ENCODE results near the gene C1orf141.
A peak's percentile ranks its signal among the peaks of the same experiment; 100 is the strongest.
"Not testable (repeated sequence)": the region's sequence is repeated elsewhere in the genome, so short reads cannot be mapped to it uniquely, and the experiment has no call there.

C1orf141 gene

DNA sequence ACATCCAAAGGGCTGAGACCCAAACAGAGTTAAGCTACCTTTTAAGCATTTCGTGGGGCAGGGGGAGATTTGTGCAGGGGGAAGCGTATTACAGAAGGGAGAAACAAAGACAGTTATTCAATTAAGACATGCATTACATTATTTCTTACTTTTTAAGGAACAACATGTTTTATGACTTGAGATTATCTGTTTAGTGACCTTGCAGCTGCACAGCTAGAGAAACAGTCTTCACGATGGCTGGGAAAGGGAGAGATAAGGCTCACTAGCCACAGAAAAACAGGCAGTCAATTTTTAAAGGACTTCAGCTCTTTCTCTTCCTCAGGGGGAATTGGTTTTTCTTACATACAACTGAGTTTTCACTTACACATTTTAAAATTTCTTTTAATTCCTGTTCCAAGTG lies 7.1 kb upstream of the C1orf141 start:
- DNase-seq: not testable (repeated sequence)

DNA sequence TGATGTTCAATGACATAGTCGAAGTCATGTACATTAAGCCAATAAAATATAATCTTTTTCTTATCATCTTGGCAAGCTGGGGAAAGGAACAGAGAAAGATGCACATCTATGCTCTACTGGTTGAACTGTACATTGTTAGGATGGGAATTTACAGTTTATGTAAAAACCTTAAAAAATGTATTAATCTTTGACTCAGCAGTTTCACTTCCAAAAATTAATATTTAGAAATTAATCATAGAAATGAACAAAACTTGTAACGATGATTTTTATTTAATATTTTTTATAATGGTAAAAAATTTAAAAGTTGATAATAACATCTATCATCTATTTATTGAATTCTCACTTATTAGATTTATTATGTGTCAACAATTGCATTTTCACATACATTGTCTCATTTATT lies 5.7 kb upstream of the C1orf141 start:
- no peak for DNase-seq

DNA sequence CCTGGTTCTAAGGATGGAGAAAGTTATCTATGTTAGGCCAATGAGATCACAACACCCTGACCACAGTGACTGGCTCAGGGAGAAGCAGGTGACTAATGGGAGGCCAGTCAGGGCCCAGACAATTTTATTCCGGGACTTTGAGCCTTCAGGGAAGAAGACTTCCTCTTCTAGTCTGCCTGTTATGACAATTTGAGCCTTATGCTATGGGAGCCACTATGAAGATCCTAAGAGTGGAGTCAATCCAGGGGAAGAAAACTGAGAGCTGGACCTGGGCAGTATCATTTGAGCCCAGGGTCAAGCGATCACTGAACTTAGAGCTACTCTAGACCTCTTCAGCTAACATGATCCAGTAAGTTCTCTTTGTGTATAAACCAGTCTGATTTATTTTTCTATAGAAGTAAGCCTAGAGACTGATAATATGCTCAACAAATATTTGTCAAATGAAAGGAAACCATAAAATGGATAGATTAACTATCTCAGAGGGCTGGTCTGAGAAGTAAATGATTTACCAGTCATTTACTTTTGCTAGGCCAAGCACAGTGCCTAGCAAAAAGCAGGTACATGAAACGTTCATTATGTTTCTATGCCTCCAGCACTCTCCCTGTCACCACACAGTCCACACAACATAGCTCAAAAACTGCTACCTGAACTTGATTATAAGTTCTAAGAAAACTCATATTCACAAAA lies 4.2 kb upstream of the C1orf141 start:
- DNase-seq: no peak

DNA sequence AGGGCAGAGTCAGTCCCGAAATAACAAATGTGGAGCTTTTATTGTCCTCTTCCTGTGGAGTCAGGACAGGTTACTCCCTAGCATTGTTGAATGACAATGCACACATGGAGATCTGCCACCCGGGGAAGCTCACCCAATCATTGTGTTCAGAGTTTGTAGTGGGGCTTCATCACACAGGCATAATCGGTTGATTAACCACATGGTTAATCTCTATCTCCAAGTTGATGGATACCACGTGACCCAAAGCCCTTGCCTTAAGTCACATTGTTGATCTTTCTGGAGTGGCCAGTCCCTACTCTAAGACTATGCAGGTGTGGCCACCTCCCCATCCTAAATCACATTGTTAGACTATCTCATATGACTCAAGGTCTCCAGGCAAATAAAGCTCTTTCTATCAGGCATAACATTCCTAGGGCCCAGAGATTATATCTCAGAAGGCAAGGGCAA lies 2.6 kb upstream of the C1orf141 start:
- no peak for DNase-seq

DNA sequence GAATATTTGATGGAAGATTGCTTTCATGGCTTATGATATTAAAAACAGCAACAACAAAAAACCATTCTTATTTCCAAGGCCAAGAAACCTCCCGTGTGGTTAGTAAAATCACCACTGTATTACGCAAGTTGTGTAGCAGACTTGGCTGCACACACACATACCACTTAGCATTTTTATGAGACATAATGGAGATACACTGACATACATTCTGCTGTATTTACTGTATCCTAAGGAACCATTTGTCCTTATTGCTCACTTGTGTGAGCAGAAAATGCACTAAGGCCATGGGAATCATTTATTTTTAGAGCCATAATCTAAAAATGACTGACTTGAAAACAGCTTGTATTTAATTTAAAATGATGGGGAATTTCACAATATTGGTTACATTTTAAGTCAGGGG lies 584 bp upstream of the C1orf141 start:
- no peak for DNase-seq

DNA sequence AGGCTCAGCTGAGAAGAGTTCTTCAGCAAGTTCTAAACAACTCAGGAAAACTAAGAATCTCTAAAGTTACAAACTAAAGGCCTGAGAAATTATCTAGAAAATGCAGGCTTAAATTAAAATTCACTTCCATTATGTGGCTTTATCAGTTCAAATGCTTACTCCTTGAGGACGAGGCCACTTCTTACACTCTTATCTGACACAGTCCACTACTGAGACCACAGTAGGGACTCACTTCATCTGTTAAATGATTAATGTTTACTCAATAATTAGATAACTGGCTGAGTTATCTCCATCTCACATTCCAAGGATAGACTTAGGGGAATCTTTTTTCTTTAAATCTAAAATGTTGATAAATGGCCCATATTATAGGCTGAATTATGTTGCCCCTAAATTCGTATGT lies 1.6 kb downstream of the C1orf141 start:
- DNase-seq: no peak

DNA sequence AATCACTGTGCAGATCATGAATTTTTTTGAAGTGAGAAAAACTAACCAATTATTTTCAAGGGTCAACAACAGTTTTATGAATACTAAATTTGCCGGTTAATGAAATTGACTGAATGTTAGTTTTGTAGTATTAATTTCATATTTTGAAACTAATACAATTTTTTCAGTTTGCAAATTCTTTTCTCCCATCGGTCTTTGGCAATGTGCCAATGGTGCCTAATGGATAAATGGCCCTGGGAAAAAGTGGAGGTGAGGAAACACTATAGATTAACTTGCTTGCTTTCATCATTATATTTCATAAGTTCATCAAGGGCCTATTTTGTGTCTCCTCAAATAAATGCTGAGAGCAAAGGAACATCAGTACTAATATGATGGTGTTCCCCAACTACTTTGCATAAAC lies 4.1 kb downstream of the C1orf141 start:
- DNase-seq: no peak

DNA sequence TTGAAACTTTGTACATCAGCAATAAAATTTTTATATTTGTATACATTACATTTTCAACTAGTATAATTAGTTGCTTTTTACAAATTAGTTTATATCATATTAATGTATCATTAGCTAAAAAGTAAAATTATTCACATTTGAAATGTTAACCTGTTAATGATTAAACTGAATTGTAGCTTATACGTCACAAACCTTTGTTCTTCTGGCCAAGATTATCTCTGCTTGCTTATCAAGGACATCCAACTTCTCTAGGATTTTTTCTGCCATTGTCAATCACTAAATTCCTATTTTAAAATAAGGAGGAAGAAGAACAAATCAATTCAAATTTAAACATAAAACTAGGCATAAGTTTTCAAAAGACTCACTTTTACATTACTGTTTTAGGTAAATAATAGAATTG lies 7.8 kb downstream of the C1orf141 start:
- DNase-seq: no peak

DNA sequence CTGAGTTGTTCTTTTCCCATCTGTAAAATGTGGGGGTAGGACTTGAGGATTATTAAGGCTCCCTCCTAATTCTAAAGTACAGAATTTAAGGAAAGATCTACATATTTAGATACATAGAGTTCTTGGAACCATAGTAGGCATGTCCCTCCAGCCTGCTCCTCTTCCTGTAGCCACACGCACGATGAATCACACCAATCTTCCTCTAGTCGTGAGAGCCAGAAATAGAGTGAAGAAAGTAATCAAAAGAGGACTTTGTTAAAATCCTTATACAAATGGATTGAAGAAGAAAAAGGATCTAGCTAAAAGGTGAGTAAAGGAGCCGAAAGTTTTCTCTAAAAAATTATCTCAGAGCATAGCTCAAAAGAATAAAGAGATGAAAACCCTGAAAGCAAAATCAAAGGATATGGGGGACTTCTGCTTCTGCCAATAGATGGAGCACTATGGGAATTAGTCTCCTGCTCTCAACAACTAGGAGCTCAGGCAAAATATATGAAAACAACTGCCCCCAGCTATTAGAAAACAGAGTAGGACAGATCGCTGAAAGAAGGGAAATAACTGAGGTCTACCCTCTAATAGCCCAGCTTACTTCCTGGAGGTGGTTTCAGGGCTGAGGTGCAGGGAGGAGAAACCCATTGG lies 8.5 kb downstream of the C1orf141 start:
- no peak for DNase-seq

DNA sequence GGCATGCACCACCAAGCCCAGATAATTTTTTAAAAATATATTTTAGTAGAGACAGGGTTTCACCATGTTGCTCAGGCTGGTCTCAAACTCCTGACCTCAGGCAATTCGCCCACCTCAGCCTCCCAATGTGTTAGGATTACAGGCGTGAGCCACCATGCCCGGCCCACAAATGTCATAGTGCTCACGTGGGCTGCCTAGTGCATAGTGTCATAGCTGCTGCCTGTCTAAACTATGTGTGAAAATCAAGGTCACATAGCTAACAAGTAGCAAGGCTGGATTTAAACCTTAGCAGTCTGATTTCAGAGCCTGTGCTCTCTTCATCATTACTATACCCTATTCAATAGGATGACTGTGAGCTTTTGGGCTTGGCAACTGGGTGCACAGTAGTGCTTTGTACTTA lies 10.3 kb downstream of the C1orf141 start:
- no peak for DNase-seq

DNA sequence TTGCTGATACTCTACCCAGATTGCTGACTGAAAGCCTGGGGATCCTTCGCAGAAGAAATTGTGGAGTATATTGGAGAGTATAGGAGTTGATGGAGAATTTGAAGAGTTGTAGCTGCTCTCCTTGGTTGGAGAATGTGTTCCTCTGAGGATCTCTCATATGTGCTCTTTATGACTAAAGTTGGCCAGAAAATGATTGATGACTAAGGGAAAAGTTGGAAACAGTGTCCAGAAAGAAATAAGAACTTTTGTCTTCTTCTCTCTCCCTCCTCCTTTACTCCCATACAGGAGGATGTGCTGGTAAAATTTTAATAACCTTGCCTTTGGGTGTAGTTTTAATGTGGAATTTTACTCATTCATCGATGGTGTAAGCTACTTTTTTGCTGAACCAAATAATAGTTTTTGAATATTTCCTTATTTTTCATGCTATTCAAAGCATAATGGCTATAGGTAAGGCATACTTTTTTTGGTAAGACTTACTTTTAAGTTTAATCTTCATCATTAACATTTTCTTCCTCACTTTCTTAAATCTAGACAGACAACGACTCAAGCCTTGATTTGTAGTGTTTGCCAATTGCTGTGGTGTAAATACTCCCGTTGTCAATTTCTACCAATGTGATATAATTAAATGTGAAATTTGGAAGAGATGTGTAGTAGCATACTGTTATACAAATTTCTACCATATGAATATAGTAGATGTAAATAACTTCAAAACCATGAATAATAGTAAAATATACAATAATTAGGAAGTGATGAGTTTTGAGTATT lies 13.7 kb downstream of the C1orf141 start:
- no peak for DNase-seq

DNA sequence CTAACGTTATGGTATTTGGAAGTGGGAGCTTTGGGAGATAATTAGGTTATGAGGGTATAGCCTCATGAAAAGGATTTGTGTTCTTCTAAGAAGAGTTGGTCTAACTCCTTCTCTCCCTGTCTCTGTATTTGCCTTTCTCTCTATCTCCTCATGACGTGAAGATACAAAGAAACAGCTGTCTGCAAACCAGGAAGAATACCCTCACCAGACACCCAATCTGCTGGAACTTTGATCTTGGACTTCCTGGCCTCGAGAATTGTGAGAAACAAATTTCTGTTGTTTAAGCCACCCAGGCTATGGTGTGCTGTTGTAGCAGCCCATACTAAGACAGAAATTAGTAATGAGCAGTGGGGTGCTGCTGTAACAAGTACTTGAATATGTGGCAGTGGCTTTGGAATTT lies 16.1 kb downstream of the C1orf141 start:
- DNase-seq: no peak

DNA sequence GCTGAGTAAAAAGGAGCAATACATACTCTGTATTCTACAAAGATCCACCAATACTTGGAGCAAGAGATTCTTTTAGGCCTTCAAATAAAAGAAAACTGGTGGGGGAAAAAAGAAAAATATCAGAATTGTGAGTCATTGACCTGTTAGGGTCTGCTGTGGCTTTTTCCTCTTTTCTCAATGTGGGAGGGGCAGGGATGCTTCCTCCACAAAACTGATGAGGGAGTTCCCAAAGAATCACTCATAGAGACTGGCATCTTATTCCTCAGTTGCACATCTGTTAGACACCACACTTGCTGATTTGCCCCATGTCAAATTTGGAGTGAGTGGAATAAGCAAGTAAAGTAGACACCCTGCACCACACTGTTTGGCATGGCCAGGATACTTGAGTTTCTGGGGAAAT lies 16.6 kb downstream of the C1orf141 start:
- no peak for DNase-seq

DNA sequence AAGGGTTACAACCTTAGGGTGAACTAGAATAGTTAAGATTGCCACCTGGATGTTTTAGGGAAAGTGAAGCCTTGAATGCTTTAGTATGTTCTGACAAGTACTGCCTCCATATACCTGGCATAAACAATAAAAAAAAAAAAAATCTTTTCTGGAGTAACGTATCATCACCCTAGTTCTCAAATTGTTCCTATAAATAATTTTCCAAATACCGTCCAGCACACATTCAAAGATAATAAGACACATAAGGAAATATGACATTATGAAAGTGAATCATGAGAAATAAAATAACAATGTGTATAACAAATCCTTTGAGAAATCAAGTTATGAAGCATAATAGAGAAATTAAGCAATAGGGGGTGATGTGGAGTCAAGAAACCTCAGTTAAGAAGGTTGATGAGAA lies 20.6 kb downstream of the C1orf141 start:
- DNase-seq: no peak

DNA sequence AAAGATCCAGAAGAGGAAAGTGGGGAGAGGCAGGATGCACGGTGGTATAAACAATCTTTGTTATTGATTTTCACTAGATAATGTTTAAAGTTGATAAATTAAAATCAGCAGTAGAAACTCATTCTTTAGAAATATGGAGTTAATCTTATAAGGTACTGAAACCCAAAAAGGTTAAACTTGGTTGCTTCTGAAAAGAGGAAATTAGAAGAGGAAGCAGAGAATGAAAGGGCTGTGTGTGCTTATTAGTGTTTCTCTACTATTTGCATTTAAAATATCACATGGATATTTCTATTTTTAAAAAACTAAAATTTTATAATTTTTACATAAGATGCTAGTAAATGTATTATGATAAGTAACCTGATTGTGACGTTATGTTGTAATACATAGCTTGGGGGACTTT lies 24.4 kb downstream of the C1orf141 start:
- DNase-seq: peak in 3 of 4 experiments; percentile 6 to 68 (median 56)

DNA sequence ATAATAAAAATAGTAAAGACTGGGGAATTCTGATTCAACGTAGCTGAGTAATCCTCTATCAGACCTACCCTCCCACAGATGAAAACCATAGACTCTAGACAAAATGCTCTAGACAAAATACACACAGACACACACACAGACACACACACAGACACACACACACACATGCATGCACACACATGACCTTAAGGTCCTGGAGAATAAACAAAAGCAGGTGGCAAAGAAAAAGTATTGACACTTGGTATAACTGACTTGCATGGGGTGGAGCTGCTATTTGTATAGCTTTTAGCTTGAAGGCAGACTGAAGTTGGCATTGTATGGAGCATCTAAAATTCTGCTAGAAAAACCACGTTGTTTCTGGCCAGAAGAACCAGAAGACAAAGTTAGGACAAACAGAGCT lies 29.3 kb downstream of the C1orf141 start:
- no peak for DNase-seq

DNA sequence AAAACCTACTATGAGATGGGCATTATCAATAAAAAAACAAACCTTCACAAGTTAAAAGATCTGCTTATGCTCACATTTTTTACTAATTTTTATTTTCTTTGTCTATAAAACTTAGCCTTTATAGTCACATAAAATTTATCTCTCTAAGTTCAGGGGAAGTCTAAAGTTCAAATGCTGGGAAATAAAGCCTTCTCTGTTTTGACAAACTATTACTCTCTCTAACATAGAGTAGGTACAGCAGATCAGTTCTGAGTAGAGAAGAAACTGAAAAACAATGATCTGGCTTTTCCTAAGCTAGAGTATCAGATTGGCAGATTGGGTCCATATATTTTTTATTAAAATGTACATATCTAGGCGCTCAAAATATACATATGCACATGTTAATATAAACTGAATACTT lies 31.2 kb downstream of the C1orf141 start:
- DNase-seq: no peak

DNA sequence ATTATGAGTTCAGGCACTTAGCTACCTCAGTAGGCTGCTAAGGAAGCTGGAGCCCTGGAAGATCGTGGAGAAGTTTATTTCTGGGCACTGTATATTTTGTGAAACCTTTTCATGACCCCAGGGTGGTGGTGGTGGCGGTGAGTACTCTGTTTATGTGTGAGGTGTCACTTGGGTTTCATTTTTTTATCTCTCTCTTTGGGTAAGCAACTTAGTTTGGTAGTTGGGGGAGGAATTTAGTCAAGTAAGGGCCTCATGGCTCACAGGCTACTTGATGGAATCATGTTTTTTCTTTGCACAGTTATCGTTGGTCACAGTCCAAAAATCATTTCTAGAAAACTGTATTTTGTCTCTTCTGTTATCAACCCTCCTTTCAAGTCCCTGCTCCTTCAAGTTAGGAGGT lies 33.9 kb downstream of the C1orf141 start:
- DNase-seq: no peak

DNA sequence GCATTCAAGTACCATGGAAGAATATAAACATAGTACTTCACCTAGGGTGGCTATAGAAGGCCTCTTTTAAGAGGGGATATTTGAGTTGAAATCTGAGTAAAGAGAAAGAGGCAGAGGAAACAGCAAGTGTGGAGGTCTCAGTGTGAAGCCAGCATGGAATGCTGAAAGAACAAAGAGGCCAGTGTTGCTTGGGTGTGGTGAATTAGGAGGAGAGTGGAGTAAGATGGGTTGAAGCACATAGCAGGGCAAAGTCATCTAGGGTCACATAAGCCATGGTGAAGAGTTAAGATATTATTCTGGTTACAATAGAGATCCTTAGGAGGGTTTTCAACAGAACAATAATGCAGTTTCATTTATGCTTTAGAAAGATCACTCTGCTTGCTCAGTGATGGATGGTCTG lies 37.5 kb downstream of the C1orf141 start:
- no peak for DNase-seq

DNA sequence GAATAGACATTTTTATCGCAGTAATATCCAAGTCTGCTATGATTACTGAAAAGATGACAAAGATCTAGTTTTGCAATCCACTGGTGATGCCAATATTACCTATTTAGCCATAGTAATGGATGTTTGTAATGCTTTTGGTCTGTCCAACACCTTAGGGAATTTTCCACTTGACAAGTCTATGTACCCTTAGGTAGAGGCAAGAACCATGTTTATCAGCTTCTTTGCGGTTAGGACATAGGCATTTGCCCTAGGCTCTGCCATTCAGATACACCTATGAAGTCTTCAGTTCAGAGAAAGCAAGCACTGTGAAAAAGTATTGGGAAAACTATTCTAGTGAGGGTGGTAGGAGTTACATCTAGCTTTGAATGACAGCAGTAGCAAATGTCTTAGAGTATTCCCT lies 40.6 kb downstream of the C1orf141 start:
- DNase-seq: no peak

DNA sequence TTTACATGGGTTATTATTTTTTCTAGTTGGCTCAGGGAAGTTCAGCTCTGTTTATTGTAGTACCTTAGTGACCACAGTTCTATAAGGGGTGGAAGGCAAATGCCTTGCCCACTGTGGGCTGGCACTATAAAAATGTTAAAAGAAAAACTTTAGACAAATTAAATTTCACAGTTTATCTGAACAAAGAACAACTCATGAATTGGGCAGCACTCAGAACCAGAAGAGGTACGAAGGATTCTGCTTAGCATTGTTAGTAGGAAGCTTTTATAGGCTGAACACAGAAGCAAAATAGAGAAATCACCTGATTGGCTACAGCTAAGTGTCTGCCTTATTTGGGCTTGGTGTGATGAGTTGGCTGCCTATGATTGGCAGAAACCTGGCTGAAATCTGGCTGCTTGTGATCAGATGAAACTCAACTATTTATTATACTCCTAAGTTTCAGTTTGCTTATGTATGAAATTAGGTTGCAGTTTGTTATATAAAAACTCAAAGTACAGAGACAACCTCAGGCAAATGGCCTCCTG lies 45.0 kb downstream of the C1orf141 start:
- no peak for DNase-seq

DNA sequence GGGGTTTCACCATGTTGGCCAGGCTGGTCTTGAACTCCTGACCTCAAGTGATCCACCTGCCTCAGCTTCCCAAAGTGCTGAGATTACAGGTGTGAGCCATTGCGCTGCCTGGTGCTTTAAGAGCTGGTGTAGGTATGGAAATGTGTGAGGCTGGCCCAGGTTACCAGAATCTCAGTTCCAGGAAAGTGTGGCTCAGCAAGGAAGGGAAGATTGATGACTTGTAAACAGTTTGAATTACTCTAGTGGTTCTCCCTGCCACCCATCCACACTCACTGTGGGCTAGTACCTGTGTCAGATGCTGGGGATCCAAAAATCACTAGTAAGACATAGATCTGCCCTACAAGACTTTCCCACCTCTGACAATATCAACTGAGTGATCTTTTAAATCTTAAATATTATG lies 46.3 kb downstream of the C1orf141 start:
- DNase-seq: no peak

DNA sequence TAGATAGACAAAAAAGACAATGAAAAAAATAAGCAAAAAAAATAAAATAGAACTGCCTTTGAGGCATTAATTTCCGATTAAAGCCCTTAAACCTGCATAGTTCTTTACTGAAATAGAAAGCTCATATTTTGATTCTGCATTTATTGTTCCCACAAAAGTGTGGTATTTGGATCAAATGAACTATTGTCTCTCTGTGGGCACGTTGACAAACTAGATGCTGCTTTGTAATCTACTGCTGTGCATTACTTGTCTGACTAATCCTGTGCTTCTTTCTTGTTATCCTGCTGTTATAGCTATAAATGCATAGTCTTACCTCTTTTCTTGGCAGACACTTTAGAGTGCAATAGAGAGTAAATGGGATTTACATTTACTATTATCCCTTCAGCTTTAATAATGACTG lies 49.4 kb downstream of the C1orf141 start:
- no peak for DNase-seq
